ENCODE data around the gene DNAAF1. TPM values are rescaled to one million over a fixed set of nuclear protein-coding genes. Genes with fewer than 3 reads are reported as not detected.
A peak's percentile ranks its signal among the peaks of the same experiment; 100 is the strongest.

The DNAAF1 gene
- total and polyA plus RNA-seq, 2 of the 4 experiments (the other 2 are of a cell fraction): 0.05 TPM; not detected in 1

DNA sequence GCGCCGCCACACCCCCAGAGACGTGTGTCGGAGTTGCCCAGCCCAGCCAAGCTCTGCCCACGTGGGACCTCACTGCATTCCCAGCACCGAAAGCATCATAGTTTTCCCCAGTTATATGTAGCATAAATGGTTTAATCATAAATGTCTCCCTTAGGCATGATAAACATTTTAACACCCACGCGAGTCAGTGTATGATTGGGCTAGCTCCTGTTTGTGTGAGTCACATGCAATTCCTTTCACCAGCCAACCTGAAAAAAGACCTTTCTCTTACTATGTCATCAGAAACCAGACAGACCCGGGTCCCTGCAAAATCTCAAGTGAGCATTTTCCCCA lies 32.6 kb downstream of the DNAAF1 start:
- no TSS peak for BruUV-seq (replicated peaks)
- H3K56ac ChIP-seq (ENCODE audit: extremely low read depth, insufficient read depth, low read length): no peak overlapping the region
- H3K9ac ChIP-seq (ENCODE audit: low read depth, low read length): no peak overlapping the region
- H3K4me3 ChIP-seq (ENCODE audit: insufficient read depth, low read depth, low read length): no peak overlapping the region
- peak overlapping the region; percentile 49 for H2BK120ac ChIP-seq (ENCODE audit: low read depth, low read length)
- H3K27me3 ChIP-seq (ENCODE audit: control insufficient read depth, insufficient read depth, low read length): no peaks in the 10 kb centered on the region
- peaks cover 16% of the 10 kb centered on the region for H4K20me1 ChIP-seq (ENCODE audit: insufficient read depth, low read length)
- no peak overlapping the region for H3K4me2 ChIP-seq (ENCODE audit: low read depth, low read length)
- H3K18ac ChIP-seq (ENCODE audit: low read depth, low read length): no peak overlapping the region
- H2AFZ ChIP-seq (replicated peaks; ENCODE audit: low read length, poor library complexity): peak overlapping the region; percentile 15
- peaks cover 15% of the 10 kb centered on the region for H3K4me1 ChIP-seq (ENCODE audit: control insufficient read depth, insufficient read depth, low read length)
- POLR2A ChIA-PET (ENCODE audit: unreplicated experiment): interaction anchor here (0.9 to 1.0 kb wide), 2 partner anchors 9 to 123 kb away, joined by 3 to 5 read pairs; partner anchors contain the start of gene TAF1C
- CTCF ChIA-PET: interaction anchor here (0.6 to 3.5 kb wide), 6 partner anchors 9 to 110 kb away, joined by 3 to 24 read pairs (median 4); partner anchors contain the start of genes MBTPS1 and TAF1C
- no peak overlapping the region for H2BK15ac ChIP-seq (ENCODE audit: low read depth, low read length)
- no peak overlapping the region; the same call in none of the 2 replicates for H2BK20ac ChIP-seq (ENCODE audit: low read depth, low read length)
- no peak overlapping the region for H4K5ac ChIP-seq (ENCODE audit: low read depth, low read length)
- TF ChIP-seq MXI1 (IDR thresholded peaks at IDR 0.05; ENCODE audit: borderline replicate concordance, low read depth, low read length) (peak; percentile 82), RCOR1 (IDR thresholded peaks at IDR 0.05; ENCODE audit: insufficient replicate concordance, low read length) (no peak), SMC3 (IDR thresholded peaks at IDR 0.05; ENCODE audit: low read depth, low read length) (no peak), CEBPB (IDR thresholded peaks at IDR 0.05; ENCODE audit: low read depth, low read length) (0 out of 2 replicates have a peak, but pooled peaks have one; percentile 4), BHLHE40 (IDR thresholded peaks at IDR 0.05; ENCODE audit: low read depth, low read length) (peak; percentile 75), MAFK (IDR thresholded peaks at IDR 0.05; ENCODE audit: low read depth, low read length) (no peak), RFX5 (IDR thresholded peaks at IDR 0.05; ENCODE audit: low read depth, low read length) (peak; percentile 81)
- TF ChIP-seq, protein P1, sequence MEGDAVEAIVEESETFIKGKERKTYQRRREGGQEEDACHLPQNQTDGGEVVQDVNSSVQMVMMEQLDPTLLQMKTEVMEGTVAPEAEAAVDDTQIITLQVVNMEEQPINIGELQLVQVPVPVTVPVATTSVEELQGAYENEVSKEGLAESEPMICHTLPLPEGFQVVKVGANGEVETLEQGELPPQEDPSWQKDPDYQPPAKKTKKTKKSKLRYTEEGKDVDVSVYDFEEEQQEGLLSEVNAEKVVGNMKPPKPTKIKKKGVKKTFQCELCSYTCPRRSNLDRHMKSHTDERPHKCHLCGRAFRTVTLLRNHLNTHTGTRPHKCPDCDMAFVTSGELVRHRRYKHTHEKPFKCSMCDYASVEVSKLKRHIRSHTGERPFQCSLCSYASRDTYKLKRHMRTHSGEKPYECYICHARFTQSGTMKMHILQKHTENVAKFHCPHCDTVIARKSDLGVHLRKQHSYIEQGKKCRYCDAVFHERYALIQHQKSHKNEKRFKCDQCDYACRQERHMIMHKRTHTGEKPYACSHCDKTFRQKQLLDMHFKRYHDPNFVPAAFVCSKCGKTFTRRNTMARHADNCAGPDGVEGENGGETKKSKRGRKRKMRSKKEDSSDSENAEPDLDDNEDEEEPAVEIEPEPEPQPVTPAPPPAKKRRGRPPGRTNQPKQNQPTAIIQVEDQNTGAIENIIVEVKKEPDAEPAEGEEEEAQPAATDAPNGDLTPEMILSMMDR (conservative IDR thresholded peaks at IDR 0.05; ENCODE audit: low read depth, low read length): no peak
- TF ChIP-seq, protein P2, sequence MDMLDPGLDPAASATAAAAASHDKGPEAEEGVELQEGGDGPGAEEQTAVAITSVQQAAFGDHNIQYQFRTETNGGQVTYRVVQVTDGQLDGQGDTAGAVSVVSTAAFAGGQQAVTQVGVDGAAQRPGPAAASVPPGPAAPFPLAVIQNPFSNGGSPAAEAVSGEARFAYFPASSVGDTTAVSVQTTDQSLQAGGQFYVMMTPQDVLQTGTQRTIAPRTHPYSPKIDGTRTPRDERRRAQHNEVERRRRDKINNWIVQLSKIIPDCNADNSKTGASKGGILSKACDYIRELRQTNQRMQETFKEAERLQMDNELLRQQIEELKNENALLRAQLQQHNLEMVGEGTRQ (IDR thresholded peaks at IDR 0.05; ENCODE audit: low read depth, low read length): peak; percentile 83
- 0 out of 2 replicates have a peak overlapping the region, but pooled peaks have one; percentile 2 for H4K91ac ChIP-seq (ENCODE audit: insufficient read depth, low read depth, low read length)
- H3K79me1 ChIP-seq (ENCODE audit: low read depth in 1 of 2, low read length in 2 of 2): peaks cover 2 to 21% of the 10 kb centered on the region in 2 experiments; a peak in 3 of 4 replicates
- in situ Hi-C loops (cut with MboI; ENCODE audit: low sequenced_read_pairs) (loop anchor here (5.0 to 10.0 kb wide), 2 partner anchors 90 to 213 kb away; partner anchors contain the start of gene NECAB2), intact Hi-C loops (cut with micrococcal nuclease) (loop anchor here (1.0 to 5.0 kb wide), 5 partner anchors 60 to 307 kb away; partner anchors contain the start of genes MBTPS1 and NECAB2), dilution Hi-C loops (cut with HindIII; ENCODE audit: low sequenced_read_pairs, unreplicated experiment) (no loop called here)
- 0 out of 4 replicates have a peak overlapping the region, but pooled peaks of 1 of the 2 experiments have one; percentile 38 for H4K8ac ChIP-seq (ENCODE audit: low read depth in 2 of 2, low read length in 2 of 2)
- no peak overlapping the region for H3K23ac ChIP-seq (ENCODE audit: low read depth, low read length)
- H2AK9ac ChIP-seq (replicated peaks; ENCODE audit: low read depth, low read length, poor library complexity): peak overlapping the region; percentile 80
- peaks cover 38% of the 10 kb centered on the region for H3K36me3 ChIP-seq (ENCODE audit: control insufficient read depth, insufficient read depth, low read length)
- H3K9me3 ChIP-seq (ENCODE audit: control insufficient read depth, insufficient read depth, low read length): no peaks in the 10 kb centered on the region
- H3K4ac ChIP-seq (ENCODE audit: low read depth, low read length): peak overlapping the region; percentile 42; the same call in 1 of the 2 replicates
- H3K27ac ChIP-seq (ENCODE audit: insufficient read depth, low read length): peak overlapping the region; percentile 5; the same call in 1 of the 2 replicates
- peak overlapping the region; percentile 73 for H2AK5ac ChIP-seq (ENCODE audit: low read depth, low read length)
- peak overlapping the region; percentile 18 for H2BK5ac ChIP-seq (ENCODE audit: low read depth, low read length, poor library complexity, severe bottlenecking)
- no CpG with 5 or more reads among the region's 9 CpGs for WGBS, 2 experiments (ENCODE audit: extremely low coverage in 2 of 2, insufficient read length in 1 of 2)
- H3K9me1 ChIP-seq (ENCODE audit: insufficient read depth, low read length): peaks cover 12% of the 10 kb centered on the region; the same call in 1 of the 2 replicates
- peak; percentile 81 for DNase-seq
- no peak overlapping the region for H3K14ac ChIP-seq (replicated peaks; ENCODE audit: low read depth, low read length)
- ATAC-seq (ENCODE audit: low read depth): peak; percentile 44
